WTC11 (cell line): ENCODE measurements around the gene ERICH6. TPM values are rescaled to one million over a fixed set of nuclear protein-coding genes. Genes with fewer than 3 reads are reported as not detected.

Source experiments
- ATAC-seq: fragments of 200-7000 bp; cut with Tn5 transposase; 2 replicates; pipeline ENCODE4 v1.10.0; 2021; ENCODE audit warnings: mild to moderate bottlenecking, moderate library complexity
- CTCF ChIA-PET: fragments of 300-600 bp; sonication (Branson Sonifier 250); formaldehyde crosslinking; loops from one replicate; lab custom pipeline; 2021; ENCODE audit warnings: antibody characterized with exemption; lab: Charles Lee
- POLR2A ChIA-PET: fragments of 350-600 bp; sonication (Branson Sonifier 250); formaldehyde crosslinking; loops from one replicate; lab custom pipeline; 2021; ENCODE audit warnings: antibody characterized with exemption; lab: Charles Lee
- DNase-seq: peaks from one replicate; pipeline ENCODE4 v3.0.0; 2021; ENCODE audit warnings: low spot score
- H3K27ac Mint-ChIP-seq: 2 replicates; pipeline ENCODE4 v1.8.0; 2021; ENCODE audit warnings: mixed read lengths
- H3K27me3 Mint-ChIP-seq: 2 replicates; pipeline ENCODE4 v1.8.0; 2021; ENCODE audit warnings: low read depth, mild to moderate bottlenecking, moderate library complexity, mixed read lengths
- H3K36me3 Mint-ChIP-seq: 2 replicates; pipeline ENCODE4 v1.8.0; 2021; ENCODE audit warnings: mixed read lengths
- H3K4me1 Mint-ChIP-seq: 2 replicates; pipeline ENCODE4 v1.8.0; 2022; ENCODE audit warnings: mixed read lengths
- H3K4me3 Mint-ChIP-seq: 2 replicates; pipeline ENCODE4 v1.8.0; 2021; ENCODE audit warnings: mild to moderate bottlenecking, moderate library complexity, mixed read lengths
- H3K9me3 Mint-ChIP-seq: 2 replicates; pipeline ENCODE4 v1.8.0; 2021; ENCODE audit warnings: mixed read lengths
- ETV6 ChIP-seq: sonication (generic); formaldehyde crosslinking; IDR thresholded peaks from 2 replicates; pipeline ENCODE4 v1.8.1; 2022; ENCODE audit warnings: mild to moderate bottlenecking, missing genetic modification reagents
- FOXJ3 ChIP-seq: sonication (generic); formaldehyde crosslinking; IDR thresholded peaks from 2 replicates; pipeline ENCODE4 v1.9.0; 2021; ENCODE audit warnings: missing genetic modification reagents, mild to moderate bottlenecking, borderline replicate concordance
- GABPB1 ChIP-seq: sonication (generic); formaldehyde crosslinking; IDR thresholded peaks from 2 replicates; pipeline ENCODE4 v1.8.1; 2023; ENCODE audit warnings: mild to moderate bottlenecking, missing genetic modification reagents
- GTF2I ChIP-seq: fragments of 250-450 bp; sonication (Bioruptor Pico); conservative IDR thresholded peaks from 2 replicates; pipeline ENCODE4 v1.4.0; 2021; ENCODE audit warnings: mild to moderate bottlenecking
- HMGA2 ChIP-seq: fragments of 250-450 bp; sonication (Bioruptor Pico); IDR thresholded peaks from 2 replicates; pipeline ENCODE4 v1.4.0; 2021; ENCODE audit warnings: mild to moderate bottlenecking, moderate library complexity
- PRRX2 ChIP-seq: fragments of 250-450 bp; sonication (Bioruptor Pico); IDR thresholded peaks from 2 replicates; pipeline ENCODE4 v1.8.0; 2021; ENCODE audit warnings: mild to moderate bottlenecking
- RELA ChIP-seq: sonication (generic); formaldehyde crosslinking; IDR thresholded peaks from 2 replicates; pipeline ENCODE4 v1.8.1; 2022; ENCODE audit warnings: missing genetic modification reagents, mild to moderate bottlenecking, borderline replicate concordance
- SMAD4 ChIP-seq: sonication (generic); formaldehyde crosslinking; IDR thresholded peaks from 2 replicates; pipeline ENCODE4 v1.8.0; 2022; ENCODE audit warnings: mild to moderate bottlenecking, missing genetic modification reagents
- SOX15 ChIP-seq: fragments of 250-450 bp; sonication (Bioruptor Pico); IDR thresholded peaks from 2 replicates; pipeline ENCODE4 v1.9.0; 2021; ENCODE audit warnings: mild to moderate bottlenecking
- TCF7 ChIP-seq: sonication (generic); formaldehyde crosslinking; IDR thresholded peaks from 2 replicates; pipeline ENCODE4 v1.8.0; 2022; ENCODE audit warnings: mild to moderate bottlenecking, low read depth, missing genetic modification reagents, moderate library complexity
- TEAD1 ChIP-seq: sonication (generic); formaldehyde crosslinking; IDR thresholded peaks from 2 replicates; pipeline ENCODE4 v1.8.0; 2022; ENCODE audit warnings: mild to moderate bottlenecking, missing genetic modification reagents
- ZNF121 ChIP-seq: sonication (generic); formaldehyde crosslinking; IDR thresholded peaks from 2 replicates; pipeline ENCODE4 v1.8.0; 2023; ENCODE audit warnings: missing genetic modification reagents
- total RNA-seq: library from RNA; stranded (reverse); gene quantifications from 3 replicates; pipeline ENCODE4 v1.2.3, GENCODE V29; 2021
- TF ChIP-seq, protein P1 (sequence below): sonication (generic); formaldehyde crosslinking; conservative IDR thresholded peaks from 2 replicates; pipeline ENCODE4 v1.8.1; 2022; ENCODE audit warnings: mild to moderate bottlenecking, missing genetic modification reagents
- TF ChIP-seq, protein P2 (sequence below): sonication (generic); formaldehyde crosslinking; conservative IDR thresholded peaks from 2 replicates; pipeline ENCODE4 v1.8.1; 2023; ENCODE audit warnings: mild to moderate bottlenecking, low read depth, missing genetic modification reagents, moderate library complexity
- TF ChIP-seq, protein P3 (sequence below): sonication (generic); formaldehyde crosslinking; IDR thresholded peaks from 2 replicates; pipeline ENCODE4 v1.8.1; 2023; ENCODE audit warnings: mild to moderate bottlenecking, missing genetic modification reagents, moderate library complexity
- TF ChIP-seq, protein P4 (sequence below): sonication (generic); formaldehyde crosslinking; IDR thresholded peaks from 2 replicates; pipeline ENCODE4 v1.8.0; 2022; ENCODE audit warnings: mild to moderate bottlenecking, missing genetic modification reagents
- TF ChIP-seq, protein P5 (sequence below): fragments of 200-600 bp; IDR thresholded peaks from 2 replicates; pipeline ENCODE4 v1.8.0; 2022; ENCODE audit warnings: antibody characterized with exemption

ERICH6 gene
- total RNA-seq, 1 experiment from 2014 or later: 0.26 TPM

DNA sequence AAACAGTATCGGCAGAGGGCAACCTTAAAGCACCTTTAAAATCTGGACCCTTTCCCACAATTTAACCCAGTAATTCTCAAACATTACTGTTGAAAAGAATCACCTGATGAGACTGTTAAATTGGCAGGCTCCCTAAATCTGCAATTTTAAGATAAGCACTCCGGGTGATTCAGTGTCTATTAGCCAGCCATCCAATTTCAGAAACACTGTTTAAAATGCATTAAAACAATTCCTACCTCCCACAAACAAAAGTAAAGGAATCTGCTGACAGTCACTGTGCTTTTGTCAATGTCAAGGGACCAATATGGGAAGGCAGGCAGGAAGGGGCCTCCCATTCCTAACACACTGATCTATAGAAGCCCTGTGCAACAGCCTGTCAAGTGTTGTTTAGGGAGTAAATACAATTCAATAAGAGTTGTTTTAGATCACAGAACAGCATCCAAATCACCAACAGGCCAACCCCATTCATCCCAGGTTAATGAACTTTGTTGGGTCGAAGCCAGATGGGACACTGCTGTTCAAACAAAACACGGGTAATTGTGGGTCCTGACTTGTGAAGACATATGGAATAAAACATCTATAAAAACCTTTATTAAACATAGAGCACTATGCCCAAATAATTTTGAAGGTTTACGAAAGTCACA is 37.9 kb upstream of the ERICH6 start:
- ATAC-seq (no peak), DNase-seq (no peak)
- Mint-ChIP-seq H3K4me3 (no peak overlapping the region), H3K9me3 (no peaks in the 10 kb centered on the region), H3K4me1 (peaks cover 8% of the 10 kb centered on the region), H3K27ac (no peak overlapping the region), H3K27me3 (no peaks in the 10 kb centered on the region), H3K36me3 (peaks cover 6% of the 10 kb centered on the region; the same call in 1 of the 2 replicates)
- ChIA-PET POLR2A (no interaction called here), CTCF (no interaction called here)
- TF ChIP-seq ETV6 (CRISPR knock-in tag) (no peak), RELA (no peak), TCF7 (CRISPR knock-in tag) (no peak), SOX15 (CRISPR knock-in tag) (no peak), PRRX2 (CRISPR knock-in tag) (no peak), FOXJ3 (CRISPR knock-in tag) (no peak), HMGA2 (CRISPR knock-in tag) (no peak), TEAD1 (CRISPR knock-in tag) (no peak), SMAD4 (CRISPR knock-in tag) (no peak), GTF2I (CRISPR knock-in tag) (no peak)
- TF ChIP-seq, protein P1, sequence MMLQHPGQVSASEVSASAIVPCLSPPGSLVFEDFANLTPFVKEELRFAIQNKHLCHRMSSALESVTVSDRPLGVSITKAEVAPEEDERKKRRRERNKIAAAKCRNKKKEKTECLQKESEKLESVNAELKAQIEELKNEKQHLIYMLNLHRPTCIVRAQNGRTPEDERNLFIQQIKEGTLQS: no peak
- TF ChIP-seq, protein P2, sequence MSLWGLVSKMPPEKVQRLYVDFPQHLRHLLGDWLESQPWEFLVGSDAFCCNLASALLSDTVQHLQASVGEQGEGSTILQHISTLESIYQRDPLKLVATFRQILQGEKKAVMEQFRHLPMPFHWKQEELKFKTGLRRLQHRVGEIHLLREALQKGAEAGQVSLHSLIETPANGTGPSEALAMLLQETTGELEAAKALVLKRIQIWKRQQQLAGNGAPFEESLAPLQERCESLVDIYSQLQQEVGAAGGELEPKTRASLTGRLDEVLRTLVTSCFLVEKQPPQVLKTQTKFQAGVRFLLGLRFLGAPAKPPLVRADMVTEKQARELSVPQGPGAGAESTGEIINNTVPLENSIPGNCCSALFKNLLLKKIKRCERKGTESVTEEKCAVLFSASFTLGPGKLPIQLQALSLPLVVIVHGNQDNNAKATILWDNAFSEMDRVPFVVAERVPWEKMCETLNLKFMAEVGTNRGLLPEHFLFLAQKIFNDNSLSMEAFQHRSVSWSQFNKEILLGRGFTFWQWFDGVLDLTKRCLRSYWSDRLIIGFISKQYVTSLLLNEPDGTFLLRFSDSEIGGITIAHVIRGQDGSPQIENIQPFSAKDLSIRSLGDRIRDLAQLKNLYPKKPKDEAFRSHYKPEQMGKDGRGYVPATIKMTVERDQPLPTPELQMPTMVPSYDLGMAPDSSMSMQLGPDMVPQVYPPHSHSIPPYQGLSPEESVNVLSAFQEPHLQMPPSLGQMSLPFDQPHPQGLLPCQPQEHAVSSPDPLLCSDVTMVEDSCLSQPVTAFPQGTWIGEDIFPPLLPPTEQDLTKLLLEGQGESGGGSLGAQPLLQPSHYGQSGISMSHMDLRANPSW (CRISPR knock-in tag): no peak
- TF ChIP-seq, protein P3, sequence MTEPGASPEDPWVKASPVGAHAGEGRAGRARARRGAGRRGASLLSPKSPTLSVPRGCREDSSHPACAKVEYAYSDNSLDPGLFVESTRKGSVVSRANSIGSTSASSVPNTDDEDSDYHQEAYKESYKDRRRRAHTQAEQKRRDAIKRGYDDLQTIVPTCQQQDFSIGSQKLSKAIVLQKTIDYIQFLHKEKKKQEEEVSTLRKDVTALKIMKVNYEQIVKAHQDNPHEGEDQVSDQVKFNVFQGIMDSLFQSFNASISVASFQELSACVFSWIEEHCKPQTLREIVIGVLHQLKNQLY (CRISPR knock-in tag): no peak
- TF ChIP-seq, protein P4, sequence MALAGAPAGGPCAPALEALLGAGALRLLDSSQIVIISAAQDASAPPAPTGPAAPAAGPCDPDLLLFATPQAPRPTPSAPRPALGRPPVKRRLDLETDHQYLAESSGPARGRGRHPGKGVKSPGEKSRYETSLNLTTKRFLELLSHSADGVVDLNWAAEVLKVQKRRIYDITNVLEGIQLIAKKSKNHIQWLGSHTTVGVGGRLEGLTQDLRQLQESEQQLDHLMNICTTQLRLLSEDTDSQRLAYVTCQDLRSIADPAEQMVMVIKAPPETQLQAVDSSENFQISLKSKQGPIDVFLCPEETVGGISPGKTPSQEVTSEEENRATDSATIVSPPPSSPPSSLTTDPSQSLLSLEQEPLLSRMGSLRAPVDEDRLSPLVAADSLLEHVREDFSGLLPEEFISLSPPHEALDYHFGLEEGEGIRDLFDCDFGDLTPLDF (CRISPR knock-in tag): no peak
- TF ChIP-seq, protein P5, sequence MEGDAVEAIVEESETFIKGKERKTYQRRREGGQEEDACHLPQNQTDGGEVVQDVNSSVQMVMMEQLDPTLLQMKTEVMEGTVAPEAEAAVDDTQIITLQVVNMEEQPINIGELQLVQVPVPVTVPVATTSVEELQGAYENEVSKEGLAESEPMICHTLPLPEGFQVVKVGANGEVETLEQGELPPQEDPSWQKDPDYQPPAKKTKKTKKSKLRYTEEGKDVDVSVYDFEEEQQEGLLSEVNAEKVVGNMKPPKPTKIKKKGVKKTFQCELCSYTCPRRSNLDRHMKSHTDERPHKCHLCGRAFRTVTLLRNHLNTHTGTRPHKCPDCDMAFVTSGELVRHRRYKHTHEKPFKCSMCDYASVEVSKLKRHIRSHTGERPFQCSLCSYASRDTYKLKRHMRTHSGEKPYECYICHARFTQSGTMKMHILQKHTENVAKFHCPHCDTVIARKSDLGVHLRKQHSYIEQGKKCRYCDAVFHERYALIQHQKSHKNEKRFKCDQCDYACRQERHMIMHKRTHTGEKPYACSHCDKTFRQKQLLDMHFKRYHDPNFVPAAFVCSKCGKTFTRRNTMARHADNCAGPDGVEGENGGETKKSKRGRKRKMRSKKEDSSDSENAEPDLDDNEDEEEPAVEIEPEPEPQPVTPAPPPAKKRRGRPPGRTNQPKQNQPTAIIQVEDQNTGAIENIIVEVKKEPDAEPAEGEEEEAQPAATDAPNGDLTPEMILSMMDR: no peak

DNA sequence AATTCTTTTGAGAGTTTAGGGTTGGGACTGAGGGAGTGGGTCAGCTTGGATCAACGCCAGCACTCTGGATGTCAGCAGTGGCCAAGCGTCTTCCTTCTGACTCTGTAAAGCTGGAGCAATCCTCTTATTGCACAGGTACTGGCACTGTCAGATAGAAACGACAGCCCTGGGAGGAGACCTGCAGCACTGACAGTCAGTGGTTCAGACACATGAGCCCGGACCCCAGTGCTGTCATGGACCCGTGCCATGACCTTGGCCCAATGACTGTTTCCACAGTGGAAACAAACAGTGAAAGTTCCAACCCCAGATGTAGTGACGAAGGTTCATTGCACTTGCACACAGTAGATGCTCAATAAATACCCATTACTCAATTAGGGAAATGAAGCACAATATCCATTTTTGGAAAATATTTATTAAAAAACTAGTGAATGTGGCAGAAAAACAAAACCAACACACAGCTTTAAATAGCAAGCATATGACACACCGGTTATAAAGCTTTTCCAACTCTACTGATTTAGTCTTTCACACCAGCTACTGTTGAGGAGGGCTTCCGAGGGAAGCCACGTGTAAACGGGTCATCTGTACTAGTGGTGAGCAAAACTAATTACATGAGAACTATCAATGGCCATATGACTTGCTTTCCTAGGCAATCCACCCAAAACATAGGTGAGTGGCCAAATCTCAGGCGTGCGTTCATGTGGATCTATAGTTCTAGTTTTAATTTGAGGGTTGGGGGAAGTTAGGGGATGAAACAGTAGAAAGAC is 37.2 kb upstream of the ERICH6 start:
- CTCF ChIA-PET: no interaction called here
- ATAC-seq (no peak), DNase-seq (no peak)
- POLR2A ChIA-PET: no interaction called here
- H3K36me3 Mint-ChIP-seq: peaks cover 6% of the 10 kb centered on the region; the same call in 1 of the 2 replicates
- H3K27ac Mint-ChIP-seq: no peak overlapping the region
- TF ChIP-seq GABPB1: peak; percentile 45; the same call in 1 of the 2 replicates
- no peak for TF ChIP-seq ZNF121 (CRISPR knock-in tag)
- TF ChIP-seq, all 79 proteins: peak for 1
- no peak overlapping the region for H3K4me3 Mint-ChIP-seq
- peaks cover 15% of the 10 kb centered on the region for H3K4me1 Mint-ChIP-seq
- no peaks in the 10 kb centered on the region for H3K9me3 Mint-ChIP-seq
- no peaks in the 10 kb centered on the region for H3K27me3 Mint-ChIP-seq
